Putamen (tissue), 1 donor: ENCODE measurements around the gene REELD1.

ENCODE experiments used
- DNase-seq: peaks from one replicate; pipeline ENCODE4 v3.0.0-alpha.2; 2016; ENCODE audit warnings: low spot score

Gene REELD1

DNA sequence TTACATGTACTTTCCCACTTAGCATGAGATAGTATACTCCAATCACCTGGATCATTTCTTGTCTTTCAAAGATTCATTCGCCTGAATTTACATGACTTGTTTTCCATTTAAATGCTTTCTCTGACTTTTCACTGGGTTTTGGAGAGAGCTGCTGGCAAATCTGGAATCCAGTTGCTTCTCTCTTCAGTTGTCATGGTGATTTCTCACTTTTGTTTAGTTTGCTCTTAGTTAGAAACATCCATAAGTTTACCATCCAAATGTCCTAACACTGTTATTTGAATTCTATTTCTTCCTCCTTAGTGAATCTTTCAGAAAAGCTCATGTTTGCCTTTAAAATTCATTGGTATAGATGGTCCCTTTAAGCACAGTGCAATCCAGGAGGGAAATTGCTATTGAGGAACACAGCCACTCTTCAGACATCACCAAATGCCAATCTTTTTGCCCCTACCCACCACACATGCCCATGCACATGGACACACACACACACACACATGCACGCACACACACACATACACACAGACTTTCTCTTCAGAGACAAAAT is 51.7 kb downstream of the REELD1 start:
- no peak for DNase-seq

- no peak for DNase-seq
These were observed 53.5 kb downstream of the REELD1 start for GRCh38 chr4:146267826-146268225.

- DNase-seq = no peak
These were observed 54.9 kb downstream of the REELD1 start for GRCh38 chr4:146269228-146269653.

DNA sequence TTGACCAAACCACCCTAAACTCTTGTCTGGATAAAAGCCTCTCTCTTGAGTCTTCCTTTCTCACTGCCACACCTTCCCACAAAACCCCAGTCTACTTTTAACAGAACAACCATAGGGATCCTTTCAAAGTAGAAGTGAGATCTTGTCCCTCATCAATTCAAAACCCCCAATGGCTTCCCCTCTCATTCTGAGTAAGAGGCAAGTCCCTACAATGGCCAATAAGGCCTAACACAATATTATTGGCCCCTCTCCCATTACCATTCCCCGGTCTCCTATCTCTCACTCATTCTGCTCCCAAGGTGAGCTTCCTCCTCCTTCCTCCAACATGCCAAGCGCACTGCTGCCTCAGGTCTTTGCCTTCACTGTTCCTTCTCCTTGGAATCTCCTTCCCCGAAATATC is 57.1 kb downstream of the REELD1 start:
- DNase-seq = no peak

- peak; percentile 85 for DNase-seq
These were observed 59.0 kb downstream of the REELD1 start for GRCh38 chr4:146273204-146273901.

DNA sequence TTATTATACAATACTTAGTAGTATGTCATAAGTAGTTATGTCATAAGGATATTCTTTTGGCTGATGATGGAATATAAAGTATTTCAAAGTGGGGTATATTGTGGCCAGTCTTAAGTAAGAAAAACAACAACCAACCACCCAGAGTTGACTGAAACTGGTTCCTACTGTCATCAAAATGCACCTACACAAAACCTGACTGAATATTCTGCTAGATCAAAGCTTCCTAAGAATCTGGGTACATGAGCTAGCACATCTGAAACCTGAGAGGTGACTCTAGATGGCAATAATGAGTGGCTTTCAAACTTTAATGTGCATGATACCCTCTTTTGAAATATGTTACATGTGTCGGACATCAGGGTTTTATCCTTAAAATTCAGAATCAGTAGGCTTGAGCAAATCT is 60.4 kb downstream of the REELD1 start:
- no peak for DNase-seq

DNA sequence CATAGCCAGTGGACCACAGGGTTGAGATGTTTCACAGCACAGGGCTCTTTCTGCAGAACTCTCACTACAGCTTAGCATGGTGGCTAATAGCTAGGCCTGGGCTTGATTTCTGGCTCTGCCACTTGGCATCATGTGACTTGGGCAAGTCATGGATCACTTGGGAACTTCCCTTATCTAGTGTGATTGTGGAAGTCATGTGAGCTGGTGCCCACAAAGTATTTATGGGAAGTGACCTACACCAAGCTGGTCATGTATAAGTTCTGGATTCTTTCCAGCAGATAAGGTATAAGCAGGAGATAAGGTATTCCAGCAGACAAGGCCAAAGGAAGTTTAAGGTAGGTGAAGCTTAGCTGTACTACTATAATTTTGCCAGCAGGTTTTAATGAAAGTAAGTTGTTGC is 61.0 kb downstream of the REELD1 start:
- no peak for DNase-seq

DNA sequence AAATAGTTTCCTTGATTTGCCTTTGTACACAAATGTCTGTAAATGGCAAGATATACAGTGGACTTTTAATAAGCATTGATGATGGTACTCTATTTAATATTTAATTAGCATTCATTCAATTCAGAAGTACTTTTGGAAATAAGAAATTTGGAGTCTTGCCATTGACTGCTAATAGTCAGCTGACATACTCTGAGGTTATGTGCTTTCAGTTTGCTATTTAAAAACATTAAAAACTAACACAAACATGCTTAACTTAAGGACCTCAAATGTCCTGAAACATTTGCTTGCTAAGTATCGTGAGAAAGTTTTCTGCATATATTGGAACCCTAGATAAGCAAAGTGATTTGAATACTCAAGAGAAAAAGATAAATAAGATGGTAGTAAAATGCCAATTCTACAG is 64.6 kb downstream of the REELD1 start:
- DNase-seq = no peak
